ENCODE results near the gene PLCB3.

Gene PLCB3

DNA sequence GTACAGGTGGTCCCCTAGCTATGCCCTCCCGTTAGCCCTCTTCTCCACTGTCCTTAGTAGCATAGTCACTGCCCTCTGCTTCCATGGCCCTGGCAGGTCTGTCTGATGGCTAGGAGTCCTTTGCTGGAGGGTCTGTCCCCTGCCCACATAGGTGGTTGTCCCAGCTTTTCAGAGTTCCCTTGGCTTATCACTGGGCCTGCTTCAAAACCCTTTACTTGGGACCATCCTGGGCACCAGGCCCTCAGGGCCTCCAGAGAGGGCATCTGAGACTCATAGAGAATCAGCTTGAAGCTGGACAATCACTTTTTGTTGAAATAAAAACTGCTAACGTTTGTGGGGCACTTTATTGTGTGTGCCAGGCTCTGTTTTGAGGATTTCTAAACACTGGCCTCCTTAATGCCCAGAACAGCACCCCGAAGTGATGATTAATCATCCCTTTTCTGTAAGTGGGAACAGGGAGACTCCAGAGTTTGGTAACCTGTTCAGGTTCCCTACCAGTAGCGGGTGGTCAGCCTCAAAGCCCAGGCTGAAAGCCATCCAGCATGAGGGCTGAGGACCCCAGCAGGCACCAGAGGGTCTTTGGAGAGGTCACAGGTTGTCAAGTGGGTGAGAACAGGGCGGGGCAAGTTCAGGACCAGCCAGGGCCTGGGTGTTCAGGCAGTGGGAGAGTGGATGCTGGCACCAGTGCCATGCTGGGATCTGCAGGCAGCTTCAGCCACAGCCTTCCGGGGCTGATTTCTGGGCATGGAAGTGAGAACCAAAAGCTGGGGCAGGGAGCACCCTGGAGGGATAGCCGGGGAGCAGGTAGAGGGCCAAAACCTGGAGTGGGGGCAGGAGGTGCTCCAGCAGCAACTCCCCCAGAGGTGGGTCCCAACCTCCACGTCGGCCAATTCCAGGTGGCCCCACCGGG is 39.3 kb downstream of the PLCB3 start:
- no peak for FAIRE-seq

DNA sequence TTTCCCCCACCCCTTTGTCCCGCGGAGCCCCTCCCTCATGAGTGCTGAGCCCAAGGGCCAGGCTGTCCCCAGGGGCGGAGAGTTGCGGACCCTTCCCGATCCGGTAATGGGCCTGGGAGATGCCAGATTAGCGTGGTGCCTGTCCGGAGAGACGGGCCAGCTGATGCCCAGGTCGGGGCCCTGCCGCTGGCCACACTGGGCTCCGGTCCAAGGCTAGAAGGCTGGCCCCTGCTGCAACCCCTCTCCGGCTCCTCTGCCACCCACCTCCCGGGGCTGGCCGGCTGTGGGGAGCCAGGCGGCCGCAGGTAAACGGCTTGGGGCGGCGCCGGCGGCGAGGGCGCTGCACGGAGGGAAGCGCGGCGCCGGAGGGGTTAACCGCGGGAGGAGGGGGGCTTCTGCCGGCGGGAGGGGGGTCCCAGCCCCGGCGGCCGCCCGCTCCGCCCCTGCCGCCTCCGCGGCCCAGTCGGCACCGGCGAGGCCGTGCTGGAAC is 40.0 kb downstream of the PLCB3 start, which contains the start of gene KCNK4:
Gene KCNK4, plus strand, starts transcription at position 41 of the 490 bp plus-strand sequence. CDS start 1,717 bp downstream, outside the sequence.
- FAIRE-seq: no peak

DNA sequence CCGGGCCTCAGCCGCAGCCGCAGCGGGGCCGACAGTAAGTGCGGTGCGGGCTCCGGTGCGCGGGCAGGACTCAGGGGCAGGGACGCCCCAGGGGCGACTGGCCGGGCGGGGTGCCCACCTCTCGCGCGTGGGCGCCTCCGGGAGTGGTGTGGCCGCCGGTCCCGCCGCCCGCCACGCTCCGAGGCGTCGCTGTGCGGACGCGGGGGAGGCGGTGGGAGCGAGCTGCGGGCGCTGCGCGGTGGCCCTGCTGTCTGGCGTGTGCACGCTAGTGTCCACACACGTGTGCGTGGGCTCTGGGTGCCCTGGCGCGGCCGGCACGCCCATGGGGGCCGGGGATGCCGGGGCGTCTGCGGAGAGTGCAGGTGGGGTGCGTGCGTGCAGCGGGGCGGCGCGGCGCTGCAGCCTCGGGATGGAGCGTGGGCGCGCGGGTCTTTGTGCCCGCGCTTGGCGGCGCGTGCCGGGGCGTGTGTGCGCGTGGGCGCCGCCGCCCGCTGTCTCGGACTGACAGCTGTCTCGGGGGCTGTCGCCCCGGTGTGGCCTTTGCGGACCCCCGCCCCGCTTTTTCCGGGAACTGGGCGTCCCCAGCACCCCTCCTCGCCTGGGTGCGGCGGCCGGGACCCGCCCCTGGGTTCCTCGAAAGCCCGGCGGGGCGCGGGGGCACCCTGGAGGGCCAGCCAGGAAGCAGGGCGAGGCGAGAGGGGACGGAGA is 40.6 kb downstream of the PLCB3 start:
- FAIRE-seq: no peak

DNA sequence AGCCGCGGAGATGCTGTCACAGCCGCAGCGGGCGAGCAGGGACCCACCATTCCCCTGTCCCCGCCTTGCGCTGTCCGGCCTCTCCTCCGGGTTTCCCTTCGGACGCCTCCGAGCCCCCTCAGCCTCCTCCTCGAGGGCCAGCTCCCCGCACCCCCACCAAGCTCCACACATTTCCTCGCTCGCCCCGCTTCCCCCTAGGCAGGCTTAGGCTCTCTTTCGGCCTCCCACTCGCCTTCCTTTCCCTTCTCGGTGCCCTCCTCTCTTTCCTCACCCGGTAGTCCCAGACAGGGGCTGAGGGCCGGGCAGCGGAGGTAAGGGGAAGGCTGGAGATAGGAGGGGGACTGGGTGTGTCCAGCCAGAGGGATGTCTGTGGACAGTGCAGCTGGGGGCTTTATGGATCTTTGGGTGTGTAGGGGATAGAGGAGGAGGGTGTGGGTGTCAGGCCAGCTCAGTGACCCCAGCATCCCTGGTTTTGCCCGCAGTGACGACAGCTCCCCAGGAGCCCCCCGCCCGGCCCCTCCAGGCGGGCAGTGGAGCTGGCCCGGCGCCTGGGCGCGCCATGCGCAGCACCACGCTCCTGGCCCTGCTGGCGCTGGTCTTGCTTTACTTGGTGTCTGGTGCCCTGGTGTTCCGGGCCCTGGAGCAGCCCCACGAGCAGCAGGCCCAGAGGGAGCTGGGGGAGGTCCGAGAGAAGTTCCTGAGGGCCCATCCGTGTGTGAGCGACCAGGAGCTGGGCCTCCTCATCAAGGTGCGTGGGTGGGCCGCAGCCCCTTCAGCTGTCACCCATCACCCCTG is 41.3 kb downstream of the PLCB3 start:
- FAIRE-seq: no peak

DNA sequence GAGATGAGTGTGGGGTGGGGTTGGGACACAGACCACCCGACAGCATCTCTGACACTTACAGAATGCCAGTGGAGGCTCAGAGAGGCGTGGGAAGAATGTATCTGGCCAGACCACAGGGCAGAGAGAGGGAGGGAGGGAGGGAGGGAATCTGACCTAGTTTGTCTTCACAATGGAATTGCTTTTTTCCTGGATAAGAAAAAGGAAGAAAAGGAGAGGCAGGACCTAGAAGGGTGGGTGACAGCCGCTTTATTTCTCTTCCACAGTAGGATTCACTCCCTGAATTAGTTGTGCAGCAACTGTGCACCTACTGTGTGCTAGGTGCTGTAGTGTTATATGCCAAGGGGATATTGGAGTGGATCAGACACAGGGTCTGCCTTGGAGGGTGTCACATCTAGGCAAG is 43.4 kb downstream of the PLCB3 start:
- FAIRE-seq: no peak

DNA sequence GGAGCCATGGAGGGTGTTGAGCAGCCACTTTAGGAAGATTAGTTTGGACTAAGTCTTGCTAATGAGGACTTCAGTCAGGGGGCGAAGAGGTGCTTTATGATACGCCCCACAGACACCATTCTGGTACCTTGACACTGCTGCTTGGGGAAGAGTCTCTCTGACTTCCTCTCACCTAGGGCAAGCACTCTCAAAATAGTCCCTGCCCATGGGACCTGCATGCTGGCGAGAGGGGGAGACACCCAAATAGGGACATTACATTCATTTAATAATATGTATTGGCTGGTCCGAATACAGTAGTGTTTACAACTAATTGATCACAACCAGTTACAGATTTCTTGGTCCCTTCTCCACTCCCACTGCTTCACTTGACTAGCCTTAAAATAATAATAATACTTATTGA is 44.4 kb downstream of the PLCB3 start:
- no peak for FAIRE-seq

DNA sequence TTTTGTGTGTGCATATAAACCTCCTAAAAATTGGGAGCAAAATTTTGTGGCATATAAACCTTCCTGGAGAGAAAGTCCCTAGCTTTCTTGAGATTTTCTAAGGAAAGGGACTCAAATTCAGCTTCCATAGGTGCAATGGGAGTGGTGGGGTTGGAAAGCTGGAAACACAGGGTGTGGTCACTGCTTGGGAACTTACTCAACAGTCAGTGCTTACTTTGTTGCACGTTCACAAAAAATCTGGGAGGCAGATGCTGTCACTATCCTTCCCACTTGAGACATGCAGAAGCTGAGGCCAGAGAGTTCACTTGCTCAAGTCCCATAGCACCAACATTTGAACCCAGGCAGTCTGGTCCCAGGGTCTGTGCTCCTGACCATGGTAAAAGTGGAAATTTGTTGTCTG is 44.9 kb downstream of the PLCB3 start:
- FAIRE-seq: no peak

DNA sequence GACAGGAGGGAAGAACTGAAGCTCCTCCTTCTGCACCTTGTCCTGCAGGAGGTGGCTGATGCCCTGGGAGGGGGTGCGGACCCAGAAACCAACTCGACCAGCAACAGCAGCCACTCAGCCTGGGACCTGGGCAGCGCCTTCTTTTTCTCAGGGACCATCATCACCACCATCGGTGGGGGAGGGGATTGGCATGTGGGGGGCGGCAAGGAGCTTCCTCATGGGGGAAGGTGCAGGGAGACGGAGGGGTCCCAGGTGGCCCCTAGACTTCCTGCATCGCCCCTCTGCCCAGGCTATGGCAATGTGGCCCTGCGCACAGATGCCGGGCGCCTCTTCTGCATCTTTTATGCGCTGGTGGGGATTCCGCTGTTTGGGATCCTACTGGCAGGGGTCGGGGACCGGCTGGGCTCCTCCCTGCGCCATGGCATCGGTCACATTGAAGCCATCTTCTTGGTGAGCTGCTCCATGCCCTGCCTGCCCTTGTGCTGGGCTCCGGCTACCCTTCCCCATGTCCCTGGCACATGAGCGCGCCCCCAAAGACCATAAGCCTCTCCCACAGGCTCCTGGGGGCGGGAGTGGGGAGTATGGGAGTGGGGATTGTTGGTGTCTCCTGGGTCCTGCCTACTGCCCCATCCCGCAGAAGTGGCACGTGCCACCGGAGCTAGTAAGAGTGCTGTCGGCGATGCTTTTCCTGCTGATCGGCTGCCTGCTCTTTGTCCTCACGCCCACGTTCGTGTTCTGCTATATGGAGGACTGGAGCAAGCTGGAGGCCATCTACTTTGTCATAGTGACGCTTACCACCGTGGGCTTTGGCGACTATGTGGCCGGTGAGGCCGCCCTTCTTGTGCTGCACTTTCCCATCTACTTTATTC is 45.7 kb downstream of the PLCB3 start:
- no peak for FAIRE-seq

DNA sequence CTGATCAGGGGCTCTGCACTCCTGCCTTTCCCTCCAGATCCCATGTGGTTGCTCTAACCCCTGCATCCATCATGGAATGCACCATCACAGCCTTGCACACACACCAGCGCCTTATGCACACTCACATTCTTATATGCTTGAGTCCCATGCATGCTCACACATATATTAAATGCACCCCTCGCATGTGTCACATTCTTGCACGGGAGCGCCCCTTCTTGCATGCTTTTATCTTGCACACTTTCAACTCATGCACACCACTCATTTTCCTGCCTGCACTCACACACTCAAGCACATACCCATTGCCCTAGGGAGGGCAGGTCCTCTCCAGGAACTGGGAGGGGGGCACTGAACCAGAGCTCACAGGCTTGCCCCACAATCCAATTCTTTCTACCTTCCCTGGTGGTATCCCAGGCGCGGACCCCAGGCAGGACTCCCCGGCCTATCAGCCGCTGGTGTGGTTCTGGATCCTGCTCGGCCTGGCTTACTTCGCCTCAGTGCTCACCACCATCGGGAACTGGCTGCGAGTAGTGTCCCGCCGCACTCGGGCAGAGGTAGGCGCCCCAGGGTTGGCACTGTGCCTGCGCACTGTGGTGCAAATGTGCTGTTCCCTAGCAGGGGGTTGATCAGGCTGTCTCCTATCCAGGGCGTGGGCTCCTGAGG is 46.5 kb downstream of the PLCB3 start:
- no peak for FAIRE-seq

DNA sequence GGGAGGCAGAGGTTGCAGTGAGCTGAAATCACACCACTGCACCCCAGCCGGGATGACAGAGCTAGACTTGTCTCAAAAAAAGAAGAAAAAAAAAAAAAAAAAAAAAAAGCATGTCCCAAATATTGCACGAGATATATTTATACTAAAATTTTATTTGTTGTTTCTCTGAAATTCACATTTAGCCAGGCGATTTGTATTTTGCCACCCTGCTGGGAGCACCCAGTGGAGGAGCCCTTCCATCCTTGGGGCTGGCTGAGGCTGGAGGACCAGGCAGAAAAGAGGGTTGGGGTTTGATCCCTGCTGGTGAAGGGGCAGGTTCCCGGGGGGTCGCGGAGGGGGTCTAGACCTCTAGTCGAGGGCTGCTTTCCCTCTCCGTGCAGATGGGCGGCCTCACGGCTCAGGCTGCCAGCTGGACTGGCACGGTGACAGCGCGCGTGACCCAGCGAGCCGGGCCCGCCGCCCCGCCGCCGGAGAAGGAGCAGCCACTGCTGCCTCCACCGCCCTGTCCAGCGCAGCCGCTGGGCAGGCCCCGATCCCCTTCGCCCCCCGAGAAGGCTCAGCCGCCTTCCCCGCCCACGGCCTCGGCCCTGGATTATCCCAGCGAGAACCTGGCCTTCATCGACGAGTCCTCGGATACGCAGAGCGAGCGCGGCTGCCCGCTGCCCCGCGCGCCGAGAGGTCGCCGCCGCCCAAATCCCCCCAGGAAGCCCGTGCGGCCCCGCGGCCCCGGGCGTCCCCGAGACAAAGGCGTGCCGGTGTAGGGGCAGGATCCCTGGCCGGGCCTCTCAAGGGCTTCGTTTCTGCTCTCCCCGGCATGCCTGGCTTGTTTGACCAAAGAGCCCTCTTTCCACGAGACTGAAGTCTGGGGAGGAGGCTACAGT is 47.9 kb downstream of the PLCB3 start:
- FAIRE-seq: no peak

DNA sequence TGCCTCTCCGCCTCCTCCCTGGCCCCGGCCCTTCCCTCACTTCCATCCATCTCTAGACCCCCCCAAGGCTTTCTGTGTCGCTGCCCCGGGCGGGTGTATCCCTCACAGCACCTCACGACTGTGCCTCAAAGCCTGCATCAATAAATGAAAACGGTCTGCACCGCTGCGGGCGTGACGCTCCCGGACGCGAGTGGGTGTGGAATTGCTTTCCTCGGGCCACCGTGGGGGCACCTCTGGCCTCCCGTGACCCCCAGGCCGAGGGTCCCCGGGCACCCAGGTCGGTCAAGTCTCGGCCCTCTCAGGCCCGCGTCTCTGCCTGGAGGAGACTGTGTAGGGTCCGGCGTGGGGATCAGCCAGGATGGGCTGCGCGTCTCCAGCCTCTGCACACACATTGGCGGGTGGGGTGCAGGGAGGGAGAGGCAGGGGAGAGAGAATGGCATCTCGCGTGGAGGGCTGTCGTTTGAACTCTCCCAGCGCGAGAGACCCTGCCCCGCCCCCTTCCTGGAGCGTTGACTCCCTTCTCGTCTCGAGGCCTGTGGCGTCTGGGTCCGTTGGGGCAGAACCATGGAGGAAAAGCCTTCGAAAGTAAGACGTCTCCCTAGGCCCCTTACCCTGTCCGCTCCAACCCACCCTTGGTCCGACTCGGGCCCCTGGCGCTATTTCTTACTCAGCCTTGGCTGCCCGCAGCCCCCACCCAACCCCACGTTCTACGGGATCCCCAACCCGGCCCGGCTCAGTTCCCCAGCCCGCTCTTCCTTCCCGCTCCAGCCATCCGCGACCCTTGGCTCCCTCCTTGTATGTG is 48.7 kb downstream of the PLCB3 start, which contains the start of gene CATSPERZ:
Gene CATSPERZ, plus strand, starts transcription at position 512 of the 802 bp plus-strand sequence. Its CDS starts 53 bp downstream, at position 565.
- FAIRE-seq: no peak

DNA sequence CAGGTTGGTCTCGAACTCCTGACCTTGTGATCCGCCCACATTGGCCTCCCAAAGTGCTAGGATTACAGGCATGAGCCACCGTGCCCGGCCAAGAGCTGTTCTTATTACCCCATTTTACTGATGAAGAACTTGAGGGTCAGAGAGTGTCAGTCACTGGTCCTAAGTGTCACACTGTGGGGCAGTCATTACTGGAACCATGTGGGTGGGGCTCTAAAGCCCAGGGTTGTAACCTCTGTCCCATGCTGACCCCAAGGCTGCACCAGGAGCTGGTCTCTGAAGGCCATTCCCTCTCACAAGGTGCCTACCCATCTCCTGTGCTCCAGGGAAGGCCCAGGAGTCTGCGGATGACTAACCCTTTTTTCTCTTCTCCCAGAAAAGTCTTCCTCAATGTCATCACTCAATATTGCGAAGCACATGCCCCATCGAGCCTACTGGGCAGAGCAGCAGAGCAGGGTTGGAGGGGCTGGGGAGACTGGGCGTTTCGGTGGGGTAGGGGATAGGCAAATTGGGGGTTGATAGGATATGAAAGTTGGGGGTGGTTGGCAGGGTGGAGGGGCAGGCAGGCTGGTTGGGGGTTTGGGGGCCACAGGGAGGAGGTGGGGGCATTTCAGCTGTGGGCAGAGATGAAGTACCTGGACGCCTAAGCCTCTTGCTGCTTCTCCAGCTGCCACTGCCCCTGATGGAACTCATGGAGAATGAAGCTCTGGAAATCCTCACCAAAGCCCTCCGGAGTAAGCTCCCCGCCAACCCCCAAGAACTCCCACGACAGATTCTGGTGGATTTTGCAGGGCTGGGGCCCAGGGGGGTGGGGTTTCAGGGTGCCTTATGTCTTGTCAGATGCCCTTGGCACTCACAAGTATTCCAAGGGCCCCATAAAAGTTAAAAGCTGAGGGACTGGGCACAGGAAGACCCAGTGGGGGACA is 52.0 kb downstream of the PLCB3 start:
- FAIRE-seq: no peak

DNA sequence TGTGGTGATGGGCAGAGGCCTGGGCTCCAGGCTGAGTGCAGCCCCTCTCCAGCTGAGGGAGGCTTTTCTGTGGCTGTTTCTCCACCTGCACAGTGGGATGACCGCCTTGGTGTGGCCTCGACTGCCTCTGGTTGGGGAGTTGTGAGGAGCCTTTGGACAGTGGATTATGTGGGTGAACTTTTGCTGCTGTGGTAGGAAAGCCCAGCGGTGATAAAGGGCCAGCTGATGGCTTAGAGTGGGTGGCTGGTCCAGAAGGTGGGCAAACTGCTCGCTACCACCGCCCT is 52.6 kb downstream of the PLCB3 start:
- FAIRE-seq: no peak

DNA sequence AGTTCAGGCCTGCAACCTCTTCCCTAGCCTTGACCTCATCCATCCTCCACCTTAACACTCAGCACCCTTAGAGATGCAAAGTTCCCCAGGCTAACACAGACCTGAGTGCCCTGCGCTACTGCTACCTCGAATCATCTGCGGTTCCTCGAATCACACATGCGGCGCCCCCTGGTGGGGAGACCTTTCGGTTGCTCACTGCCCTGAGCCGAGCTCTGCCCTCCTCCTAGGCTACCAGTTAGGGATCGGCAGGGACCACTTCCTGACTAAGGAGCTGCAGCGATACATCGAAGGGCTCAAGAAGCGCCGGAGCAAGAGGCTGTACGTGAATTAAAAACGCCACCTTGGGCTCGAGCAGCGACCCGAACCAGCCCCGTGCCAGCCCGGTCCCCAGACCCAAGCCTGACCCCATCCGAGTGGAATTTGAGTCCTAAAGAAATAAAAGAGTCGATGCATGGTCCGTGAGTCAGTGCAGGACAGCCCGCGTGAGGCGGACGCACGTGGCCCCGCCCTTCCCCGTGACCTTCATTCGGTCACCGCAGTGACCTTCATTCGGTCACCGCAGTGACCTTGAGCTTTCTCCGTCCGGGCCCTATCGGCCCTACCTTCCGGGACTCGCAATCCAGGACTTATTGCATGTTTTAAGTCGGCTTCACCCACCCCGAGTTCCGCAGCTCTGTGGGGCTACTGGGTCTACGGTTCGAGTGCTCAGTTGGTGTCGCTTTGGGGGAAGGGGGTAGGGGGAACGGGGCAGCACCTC is 53.2 kb downstream of the PLCB3 start:
- FAIRE-seq: peak; percentile 46

DNA sequence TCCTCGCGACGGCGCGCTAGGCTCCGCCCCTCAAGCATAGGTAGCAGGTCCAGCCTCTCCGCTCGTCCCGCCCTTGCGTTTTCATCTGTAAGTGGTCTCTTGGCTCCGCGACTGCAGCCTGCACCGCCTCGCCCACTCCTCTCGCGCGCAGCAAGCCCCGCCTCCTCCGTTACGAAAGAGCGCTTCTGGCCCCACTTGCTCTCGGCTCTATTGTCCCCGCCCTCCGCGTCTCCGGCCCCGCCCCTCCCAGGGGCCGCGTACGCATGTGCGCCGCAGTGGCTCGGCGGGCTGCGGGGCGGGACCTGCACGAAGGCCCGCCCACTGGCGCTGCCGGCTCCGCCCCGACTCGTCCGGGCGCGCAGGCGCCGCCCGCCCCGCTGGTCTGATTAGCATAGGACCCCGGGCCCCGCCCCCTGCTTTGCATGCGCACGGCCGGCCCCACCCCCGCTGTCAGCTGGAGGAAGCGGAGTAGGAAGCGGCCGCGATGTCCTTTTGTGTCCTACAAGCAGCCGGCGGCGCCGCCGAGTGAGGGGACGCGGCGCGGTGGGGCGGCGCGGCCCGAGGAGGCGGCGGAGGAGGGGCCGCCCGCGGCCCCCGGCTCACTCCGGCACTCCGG is 53.9 kb downstream of the PLCB3 start, which contains the start of gene ESRRA:
Gene ESRRA, plus strand, starts transcription at position 450 of the 616 bp plus-strand sequence. CDS start 1,656 bp downstream, outside the sequence.
- peak; percentile 82 for FAIRE-seq

DNA sequence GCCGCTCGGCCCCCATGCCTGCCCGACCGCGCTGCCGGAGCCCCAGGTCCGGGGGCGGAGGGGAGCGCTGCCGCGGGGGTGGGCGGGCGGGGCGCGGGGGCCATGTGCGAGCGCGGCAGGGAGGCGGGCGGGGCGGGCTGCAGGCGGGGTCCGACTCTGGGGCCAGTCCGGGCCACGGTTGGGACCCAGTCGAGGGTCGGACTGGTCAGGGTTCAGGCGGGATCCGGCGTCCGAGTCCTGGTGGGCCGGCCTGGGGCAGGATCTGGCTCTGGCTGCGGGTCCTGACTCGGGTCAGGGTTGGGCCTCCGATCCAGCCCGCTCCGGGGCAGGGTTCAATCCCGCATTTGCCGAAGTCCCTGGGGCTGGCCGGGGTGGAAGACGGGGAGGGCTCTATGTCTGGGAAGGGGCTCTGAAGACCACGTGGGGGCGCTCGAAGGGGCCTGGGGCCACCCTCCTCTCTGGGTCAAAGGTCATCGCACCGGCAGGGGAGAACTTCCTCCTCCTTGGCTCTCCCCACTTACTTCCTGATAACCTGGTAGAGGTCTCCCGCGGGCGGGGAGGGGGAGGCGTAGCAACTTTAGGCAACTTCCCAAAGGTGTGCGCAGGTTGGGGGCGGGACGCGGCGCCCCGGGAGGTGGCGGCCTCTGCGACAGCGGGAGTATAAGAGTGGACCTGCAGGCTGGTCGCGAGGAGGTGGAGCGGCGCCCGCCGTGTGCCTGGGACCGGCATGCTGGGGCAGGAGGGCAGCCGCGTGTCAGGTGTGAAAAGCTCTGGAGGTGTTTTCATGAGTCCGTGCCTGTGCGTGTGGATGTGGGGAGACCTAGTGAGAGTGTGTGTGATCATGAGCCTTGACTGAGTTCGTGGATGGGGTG is 54.6 kb downstream of the PLCB3 start:
- FAIRE-seq: no peak

Data from TTC549 (cell line).